GM21447 (cell line): ENCODE data around the gene ADRA2B.

Experiments
- ATAC-seq: cut with Tn5 transposase; IDR thresholded peaks from one replicate; pipeline ENCODE4 v1.9.1; 2021; ENCODE audit not compliant: unreplicated experiment

Gene ADRA2B

GRCh38 chr2:96138179-96139145 is 22.1 kb upstream of the ADRA2B start, which contains the start of gene ASTL:
Gene ASTL, minus strand, starts transcription at chr2:96138502. Its CDS starts 66 bp downstream, at chr2:96138436.
- ATAC-seq, result peak; percentile 37

GRCh38 chr2:96137321-96138178 is 21.2 kb upstream of the ADRA2B start:
- ATAC-seq, result no peak

- ATAC-seq, result no peak
These were observed 19.9 kb upstream of the ADRA2B start for GRCh38 chr2:96136129-96136720.

- no peak for ATAC-seq
These were observed 19.2 kb upstream of the ADRA2B start for GRCh38 chr2:96135621-96136020.

- ATAC-seq, result no peak
These were observed 18.8 kb upstream of the ADRA2B start for GRCh38 chr2:96135171-96135570.

GRCh38 chr2:96134421-96134820 is 18.1 kb upstream of the ADRA2B start:
- ATAC-seq, result no peak

GRCh38 chr2:96131813-96132745 is 15.7 kb upstream of the ADRA2B start:
- no peak for ATAC-seq

DNA sequence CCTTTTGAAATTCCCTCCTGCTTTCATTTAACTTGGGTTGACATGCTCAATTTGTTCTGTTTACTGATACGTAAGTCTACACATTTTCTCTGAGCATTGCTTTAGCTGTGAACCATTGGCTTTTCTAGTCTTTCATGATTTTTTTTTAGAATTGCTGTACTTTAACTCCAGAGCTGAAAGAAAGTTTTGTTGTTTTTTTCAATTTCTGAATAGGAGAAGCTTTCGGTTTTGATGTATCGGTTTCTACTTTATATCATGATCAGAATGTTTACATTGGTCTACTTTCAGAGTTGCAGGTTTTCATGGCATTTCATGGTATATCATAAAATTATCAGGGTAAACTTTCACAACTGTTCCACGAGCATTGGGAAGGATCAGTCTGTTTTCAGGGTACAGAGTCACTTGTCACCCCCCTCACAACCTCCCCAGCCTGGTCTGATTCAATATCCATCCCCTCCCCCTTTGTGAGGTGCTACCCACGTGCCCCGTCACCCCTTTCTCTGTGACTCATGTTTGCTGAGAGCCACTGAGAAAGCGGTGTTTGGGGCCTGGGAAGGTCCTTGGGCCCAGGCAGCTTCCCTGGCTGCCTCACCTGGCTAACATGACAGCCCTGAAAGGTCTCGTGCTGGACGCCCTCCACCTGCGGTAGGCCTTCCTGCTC is 14.9 kb upstream of the ADRA2B start:
- no peak for ATAC-seq

DNA sequence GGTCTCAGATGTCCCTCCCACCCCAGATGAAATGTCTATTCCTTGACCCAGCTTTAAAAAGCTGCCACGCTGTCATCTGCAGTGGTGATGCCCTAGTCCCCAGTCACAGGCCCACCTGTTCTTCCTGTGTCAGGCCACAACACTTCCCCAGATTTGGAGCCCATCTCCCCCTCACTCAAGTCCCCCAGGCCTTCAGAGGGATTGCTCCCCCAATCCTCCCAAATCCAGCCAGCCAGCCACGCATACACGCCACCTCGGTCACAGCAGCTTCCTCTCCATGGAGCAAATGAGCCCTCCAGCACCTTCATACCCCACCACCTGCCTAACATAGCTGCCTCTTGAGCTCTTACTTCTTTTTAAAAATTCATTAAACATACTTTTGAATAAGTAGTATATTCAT is 14.1 kb upstream of the ADRA2B start:
- no peak for ATAC-seq

- ATAC-seq, result no peak
These were observed 13.3 kb upstream of the ADRA2B start for GRCh38 chr2:96129528-96130120.

DNA sequence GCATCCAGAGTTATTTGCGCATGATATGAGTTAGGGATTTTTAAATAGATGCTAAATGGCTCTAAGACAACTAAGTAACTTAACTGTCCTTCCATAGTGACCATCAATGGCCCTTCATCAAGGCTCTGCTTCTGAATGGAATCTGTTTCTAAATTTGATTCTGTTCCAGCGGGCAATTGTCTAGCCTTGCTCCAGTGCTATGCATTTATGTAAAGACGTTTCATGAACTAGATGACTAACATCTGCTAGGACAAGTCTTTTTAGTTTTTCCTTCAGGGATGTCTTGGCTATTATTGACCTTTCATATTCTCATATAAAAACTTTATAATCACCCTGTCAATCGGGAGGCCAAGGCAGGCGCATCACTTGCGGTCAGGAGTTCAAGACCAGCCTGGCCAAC is 12.1 kb upstream of the ADRA2B start:
- ATAC-seq, result no peak

DNA sequence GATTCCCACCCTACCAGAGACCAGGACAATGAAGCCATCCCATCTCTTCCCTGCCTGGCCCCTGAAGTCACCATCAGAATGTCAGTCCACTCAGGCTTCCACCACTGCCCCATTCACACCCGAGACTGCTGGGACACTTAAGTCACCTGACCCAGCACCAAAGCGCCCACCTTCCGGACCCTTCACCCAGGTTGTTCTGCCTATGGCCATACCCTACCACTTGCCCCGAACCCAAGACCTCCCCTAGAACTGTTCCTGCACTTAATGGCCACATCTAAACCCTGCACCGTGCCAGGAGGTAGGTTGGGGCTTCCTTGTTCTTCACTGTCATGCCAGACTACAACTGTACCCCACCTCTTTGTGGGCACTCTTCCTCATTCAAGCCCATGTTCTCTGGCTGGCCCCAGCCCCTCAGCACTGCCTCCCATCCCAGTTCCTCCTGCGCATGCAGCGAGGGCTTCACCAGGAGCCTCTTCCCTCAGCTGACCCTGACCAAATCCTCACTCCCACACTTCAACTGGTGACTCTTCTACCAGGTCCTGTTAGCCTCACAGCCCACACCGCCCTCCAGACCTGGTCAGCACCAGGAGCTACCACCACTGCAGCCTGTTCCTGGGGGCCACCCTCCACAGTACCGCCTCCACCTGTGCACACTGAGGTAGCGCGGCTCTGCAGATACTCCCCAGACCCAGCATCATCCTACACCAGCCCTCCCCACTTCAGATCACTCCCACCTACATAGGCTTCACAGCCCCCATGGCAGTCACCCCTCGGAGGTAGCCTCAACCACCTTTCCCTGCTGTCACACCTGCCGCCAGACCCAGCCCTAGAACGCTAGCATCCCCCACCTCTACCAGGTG is 8.3 kb upstream of the ADRA2B start:
- no peak for ATAC-seq

- no peak for ATAC-seq
These were observed 7.6 kb upstream of the ADRA2B start for GRCh38 chr2:96123936-96124335.

DNA sequence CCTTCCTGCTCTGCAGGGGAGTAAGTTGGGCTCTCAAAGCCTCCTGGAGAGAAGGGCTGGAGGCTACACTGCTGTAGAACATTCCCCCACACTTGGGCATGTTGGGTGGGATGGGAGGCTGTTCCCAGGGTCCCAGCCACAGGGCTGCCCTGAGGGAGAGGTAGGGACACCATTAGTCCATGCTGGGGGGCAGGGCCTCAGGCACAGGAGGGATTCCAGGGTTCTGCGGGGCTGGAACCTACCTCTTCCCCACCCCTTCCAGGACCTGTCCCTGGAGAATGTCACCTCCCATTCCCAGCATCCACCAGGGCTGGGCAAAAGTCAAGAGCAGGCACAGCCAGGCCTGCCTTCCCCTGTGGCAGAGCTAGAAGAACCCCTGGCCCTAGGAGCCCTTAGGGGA is 6.9 kb upstream of the ADRA2B start:
- no peak for ATAC-seq

DNA sequence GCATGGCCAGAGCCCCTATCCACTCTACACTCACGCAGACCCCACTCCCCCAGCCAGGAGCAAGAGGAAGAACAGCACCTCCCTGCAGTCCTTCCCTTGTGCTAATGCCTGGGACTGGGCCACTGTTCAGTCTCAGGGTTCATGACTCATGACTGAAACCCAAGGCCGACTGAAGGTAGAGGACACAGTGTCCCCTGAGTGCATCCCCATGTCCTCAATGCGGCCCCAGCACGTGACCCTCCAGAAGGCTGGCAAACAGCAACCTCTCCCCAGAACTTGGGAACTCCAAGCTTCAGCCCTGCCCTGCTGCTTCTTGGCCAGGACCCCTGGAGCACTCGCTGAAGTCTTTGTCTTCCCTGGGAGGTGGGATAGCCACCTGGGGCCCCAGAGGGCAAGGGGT is 6.0 kb upstream of the ADRA2B start:
- ATAC-seq, result no peak

- no peak for ATAC-seq
These were observed 5.0 kb upstream of the ADRA2B start for GRCh38 chr2:96121414-96121813.

DNA sequence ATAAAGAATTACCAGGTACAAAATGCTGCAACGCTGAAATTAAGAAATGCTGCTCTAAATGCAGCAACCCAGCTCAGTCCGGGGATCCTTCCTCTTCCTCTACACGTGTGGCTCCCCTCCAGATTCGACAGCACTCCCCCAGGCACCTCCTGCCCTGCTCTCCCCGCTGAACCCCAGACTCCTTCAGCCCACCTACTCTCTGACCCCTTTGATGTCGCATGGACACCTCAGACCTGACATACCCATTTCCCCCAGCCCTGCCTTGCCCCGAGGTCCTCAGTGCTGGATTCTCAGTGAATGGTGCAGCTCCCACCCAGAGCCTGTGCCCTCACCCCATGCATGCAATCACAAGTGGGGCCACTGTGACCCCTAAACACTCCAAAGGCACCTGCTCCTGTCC is 4.6 kb upstream of the ADRA2B start:
- no peak for ATAC-seq

DNA sequence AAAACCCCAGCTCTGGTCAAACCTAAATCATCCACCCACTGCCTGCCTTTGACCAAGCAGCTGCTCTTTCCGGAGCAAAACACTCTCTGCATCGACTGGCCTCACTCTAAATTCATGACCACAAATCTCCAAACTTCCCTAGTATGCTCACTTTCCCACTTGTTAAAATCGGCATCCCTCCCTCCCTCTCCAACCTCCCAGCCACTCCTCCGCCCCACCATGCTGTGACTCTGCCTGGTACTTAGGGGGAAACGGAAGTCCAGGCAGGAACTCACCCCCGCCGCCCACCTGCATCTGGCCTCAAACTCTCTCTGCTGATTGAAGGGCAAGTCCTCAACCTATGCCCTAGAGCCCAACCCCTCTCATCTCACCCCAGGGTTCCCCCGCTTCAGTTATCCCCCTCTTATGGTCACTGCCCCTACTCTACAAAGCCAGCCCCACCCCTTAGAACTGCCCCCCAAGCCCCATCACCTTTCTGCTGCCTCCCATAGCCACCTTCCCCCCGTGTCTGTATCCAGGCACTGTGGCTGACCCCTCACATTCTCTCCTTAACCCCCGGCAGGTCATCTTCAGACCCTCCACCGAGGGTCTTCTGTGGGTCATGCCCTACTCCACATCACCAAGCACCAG is 3.8 kb upstream of the ADRA2B start:
- ATAC-seq, result no peak
